PC-9 (cell line): Measurements from ENCODE around the gene RASL10B. TPM values are rescaled to one million over a fixed set of nuclear protein-coding genes. Genes with fewer than 3 reads are reported as not detected.

Experiments
- BruUV-seq: library from RNA; stranded (reverse); fragments of 400-500 nt; replicated peaks from 2 replicates; lab custom pipeline; 2021; lab: Mats Ljungman, UMichigan
- CTCF ChIA-PET: fragments of 300-600 bp; sonication (Branson Sonifier 250); formaldehyde crosslinking; loops from one replicate; lab custom pipeline; 2022; ENCODE audit warnings: antibody characterized with exemption; lab: Charles Lee
- POLR2A ChIA-PET: fragments of 300-600 bp; sonication (Branson Sonifier 250); formaldehyde crosslinking; loops from one replicate; lab custom pipeline; 2022; ENCODE audit warnings: antibody characterized with exemption; ENCODE audit not compliant: unreplicated experiment; lab: Charles Lee
- DNase-seq, 2 experiments: peaks; one replicate each; pipeline versions ENCODE4 v3.0.0 to v3.0.0-alpha.2; 2015 to 2022; ENCODE audit warnings: mixed read lengths in 1 of 2
- H2AFZ ChIP-seq: fragments of 200-600 bp; sonication (generic); 2 replicates; pipeline ENCODE4 v1.8.1; 2017; ENCODE audit warnings: antibody characterized with exemption
- H3F3A ChIP-seq: fragments of 200-600 bp; sonication (generic); 2 replicates; pipeline ENCODE4 v1.8.1; 2017; ENCODE audit warnings: antibody characterized with exemption, mild to moderate bottlenecking, low read depth; ENCODE audit not compliant: insufficient read depth
- H3K27ac ChIP-seq: fragments of 200-600 bp; sonication (generic); 2 replicates; pipeline ENCODE4 v1.6.1; 2016; ENCODE audit warnings: mixed run types
- H3K27me3 ChIP-seq: fragments of 200-600 bp; sonication (generic); 2 replicates; pipeline ENCODE4 v1.6.1; 2016; ENCODE audit warnings: low read depth, mixed run types; ENCODE audit not compliant: insufficient read depth
- H3K36me3 ChIP-seq: fragments of 200-600 bp; sonication (generic); 2 replicates; pipeline ENCODE4 v1.6.1; 2016; ENCODE audit warnings: low read depth, mixed run types
- H3K4me1 ChIP-seq: fragments of 200-600 bp; sonication (generic); replicated peaks from 2 replicates; pipeline ENCODE4 v1.6.1; 2016; ENCODE audit warnings: mixed run types; ENCODE audit not compliant: insufficient read depth
- H3K4me2 ChIP-seq: fragments of 200-600 bp; sonication (generic); 2 replicates; pipeline ENCODE4 v1.6.1; 2017; ENCODE audit warnings: mixed run types
- H3K4me3 ChIP-seq: fragments of 200-600 bp; sonication (generic); 2 replicates; pipeline ENCODE4 v1.6.1; 2016; ENCODE audit warnings: mixed run types
- H3K79me2 ChIP-seq: fragments of 200-600 bp; sonication (generic); 2 replicates; pipeline ENCODE4 v1.6.1; 2017; ENCODE audit warnings: low read depth, mixed run types
- H3K9me2 ChIP-seq: fragments of 200-600 bp; sonication (generic); 2 replicates; pipeline ENCODE4 v1.8.1; 2017; ENCODE audit warnings: mild to moderate bottlenecking; ENCODE audit not compliant: insufficient read depth
- H3K9me3 ChIP-seq: fragments of 200-600 bp; sonication (generic); 2 replicates; pipeline ENCODE4 v1.8.1; 2016; ENCODE audit warnings: low read depth; ENCODE audit not compliant: insufficient read depth
- H4K20me1 ChIP-seq: fragments of 200-600 bp; sonication (generic); 2 replicates; pipeline ENCODE4 v1.8.1; 2017; ENCODE audit not compliant: insufficient read depth
- CTCF ChIP-seq: fragments of 200-600 bp; sonication (generic); conservative IDR thresholded peaks from 2 replicates; pipeline ENCODE4 v1.6.1; 2017; ENCODE audit warnings: mixed run types, antibody characterized with exemption, mild to moderate bottlenecking, moderate library complexity
- EZH2 ChIP-seq: fragments of 200-600 bp; sonication (generic); IDR thresholded peaks from 2 replicates; pipeline ENCODE4 v1.8.0; 2017; ENCODE audit warnings: antibody characterized with exemption, low read depth
- intact Hi-C: fragments of 100-400 bp; cut with micrococcal nuclease; formaldehyde crosslinking; loops from one replicate; pipeline ENCODE4 v1.10.0; 2022; ENCODE audit not compliant: unreplicated experiment
- total RNA-seq: library from RNA; stranded (reverse); gene quantifications from 2 replicates; pipeline ENCODE4 v1.2.3, GENCODE V29; 2021

RASL10B gene
- total RNA-seq, 1 experiment from 2014 or later, result 0.11 TPM

DNA sequence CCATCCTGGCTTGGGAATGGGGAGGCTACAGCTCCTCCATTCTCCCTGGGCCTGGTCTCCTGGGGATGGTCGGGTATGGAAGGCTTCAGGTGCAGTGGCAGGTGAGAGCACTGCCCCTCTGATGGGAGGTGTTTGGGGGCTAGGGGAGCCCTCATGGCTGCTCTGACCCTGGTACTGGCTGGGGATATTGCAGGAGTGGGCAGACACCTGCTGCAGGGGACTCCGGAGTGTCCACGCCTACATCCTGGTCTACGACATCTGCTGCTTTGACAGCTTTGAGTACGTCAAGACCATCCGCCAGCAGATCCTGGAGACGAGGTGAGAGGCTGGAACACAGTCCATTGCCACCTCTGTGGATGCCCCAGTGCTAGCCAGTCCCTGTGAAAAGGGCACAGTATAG lies 8.8 kb downstream of the RASL10B start:
- no peaks in the 10 kb centered on the region for H3F3A ChIP-seq
- CTCF ChIA-PET, result no interaction called here
- BruUV-seq, result no TSS peak

GRCh38 chr17:35740997-35741931 lies 9.8 kb downstream of the RASL10B start:
- Histone ChIP-seq H3K4me2 (no peak overlapping the region), H4K20me1 (peaks cover 3% of the 10 kb centered on the region; the same call in 1 of the 2 replicates), H3K27me3 (peaks cover 91% of the 10 kb centered on the region), H3K79me2 (no peaks in the 10 kb centered on the region), H3K9me3 (no peaks in the 10 kb centered on the region), H3K4me3 (no peak overlapping the region), H3K27ac (no peak overlapping the region), H3K9me2 (no peaks in the 10 kb centered on the region), H2AFZ (no peak overlapping the region), H3K4me1 (no peaks in the 10 kb centered on the region), H3K36me3 (no peaks in the 10 kb centered on the region), H3F3A (no peaks in the 10 kb centered on the region)
- ChIA-PET POLR2A (interaction anchor here (0.6 kb wide), 1 partner anchor 98 kb away, joined by 16 read pairs; no protein-coding TSS in a partner anchor), CTCF (no interaction called here)
- BruUV-seq, result no TSS peak
- DNase-seq, result no peak
- TF ChIP-seq EZH2, result no peak
- TF ChIP-seq CTCF, result no peak
- intact Hi-C loops, result loop anchor here (10.0 kb wide), 1 partner anchor 606 kb away; no protein-coding TSS in a partner anchor

More for the DNA sequence above, 8.8 kb downstream of the RASL10B start:
- Histone ChIP-seq H4K20me1 (peaks cover 3% of the 10 kb centered on the region; the same call in 1 of the 2 replicates), H3K4me1 (no peaks in the 10 kb centered on the region), H3K4me3 (no peak overlapping the region), H3K9me2 (no peaks in the 10 kb centered on the region), H3K79me2 (no peaks in the 10 kb centered on the region), H3K4me2 (no peak overlapping the region), H3K9me3 (no peaks in the 10 kb centered on the region), H3K27ac (no peak overlapping the region), H3K36me3 (no peaks in the 10 kb centered on the region), H2AFZ (no peak overlapping the region), H3K27me3 (peaks cover 84% of the 10 kb centered on the region)
- TF ChIP-seq EZH2 (no peak), CTCF (no peak)
- no peak for DNase-seq
- intact Hi-C loops, result loop anchor here (10.0 kb wide), 1 partner anchor 605 kb away; no protein-coding TSS in a partner anchor
- POLR2A ChIA-PET, result no interaction called here

- no peak overlapping the region for H3K4me3 ChIP-seq
- H3K4me1 ChIP-seq, result no peaks in the 10 kb centered on the region
- intact Hi-C loops, result loop anchor here (10.0 kb wide), 1 partner anchor 608 kb away; no protein-coding TSS in a partner anchor
- H4K20me1 ChIP-seq, result peaks cover 3% of the 10 kb centered on the region; the same call in 1 of the 2 replicates
- no peak for DNase-seq
- H3K27ac ChIP-seq, result no peak overlapping the region
- peaks cover 92% of the 10 kb centered on the region for H3K27me3 ChIP-seq
- BruUV-seq, result no TSS peak
- H3K9me3 ChIP-seq, result no peaks in the 10 kb centered on the region
- TF ChIP-seq EZH2, result no peak
- no peak for TF ChIP-seq CTCF
- no peak overlapping the region for H3K4me2 ChIP-seq
- no peaks in the 10 kb centered on the region for H3K9me2 ChIP-seq
- CTCF ChIA-PET, result no interaction called here
- H3K79me2 ChIP-seq, result no peaks in the 10 kb centered on the region
- H2AFZ ChIP-seq, result no peak overlapping the region
- H3F3A ChIP-seq, result no peaks in the 10 kb centered on the region
- no peaks in the 10 kb centered on the region for H3K36me3 ChIP-seq
- POLR2A ChIA-PET, result no interaction called here
Measured at GRCh38 chr17:35742496-35742895, 11.1 kb downstream of the RASL10B start.
